Panc1 (cell line): ENCODE results near the gene IGFLR1.

Experiments
- CTCF ChIP-seq: fragments of 450-650 bp; IDR thresholded peaks from 2 replicates; pipeline ENCODE4 v1.5.1; 2017; ENCODE audit warnings: mild to moderate bottlenecking
- POLR2AphosphoS5 ChIP-seq: IDR thresholded peaks from 2 replicates; pipeline ENCODE4 v1.6.1; 2012; ENCODE audit warnings: mild to moderate bottlenecking, low read depth, low read length, moderate library complexity
- REST ChIP-seq, 2 experiments: IDR thresholded peaks; 2 replicates each; pipeline ENCODE4 v1.6.1; 2011 to 2012; ENCODE audit warnings: low read depth in 2 of 2, control low read depth in 1 of 2, low read length in 1 of 2, mild to moderate bottlenecking in 1 of 2, moderate library complexity in 1 of 2; ENCODE audit not compliant: insufficient read depth in 1 of 2

- TF ChIP-seq CTCF: no peak
- no peak for TF ChIP-seq POLR2AphosphoS5
- no peak for TF ChIP-seq REST (IDR thresholded peaks at IDR 0.05; ENCODE audit: insufficient read depth in 1 of 2, low read depth in 2 of 2, low read length in 1 of 2)
These were observed 21.6 kb downstream of the IGFLR1 start for GRCh38 chr19:35720648-35721047.
